Caco-2 (cell line): Measurements from ENCODE around the gene PPFIBP1. TPM values are rescaled to one million over a fixed set of nuclear protein-coding genes. Genes with fewer than 3 reads are reported as not detected.

Experiments
- BruUV-seq: library from RNA; stranded (reverse); fragments of 400-500 nt; replicated peaks from 2 replicates; lab custom pipeline; 2021; lab: Mats Ljungman, UMichigan
- CTCF ChIA-PET: fragments of 300-600 bp; sonication (Branson Sonifier 250); formaldehyde crosslinking; loops from one replicate; lab custom pipeline; 2022; ENCODE audit warnings: antibody characterized with exemption; lab: Charles Lee
- POLR2A ChIA-PET: fragments of 300-600 bp; sonication (Branson Sonifier 250); formaldehyde crosslinking; loops from one replicate; lab custom pipeline; 2022; ENCODE audit warnings: antibody characterized with exemption; lab: Charles Lee
- DNase-seq, 2 experiments: peaks; one replicate each; pipeline versions ENCODE4 v3.0.0 to v3.0.0-alpha.2; 2020 to 2022
- H3K27me3 ChIP-seq: replicated peaks from 2 replicates; pipeline ENCODE4 v1.6.0; 2011; ENCODE audit warnings: low read length; ENCODE audit not compliant: control insufficient read depth, insufficient read depth
- H3K36me3 ChIP-seq: 2 replicates; pipeline ENCODE4 v1.5.1; 2011; ENCODE audit warnings: low read length; ENCODE audit not compliant: control insufficient read depth, insufficient read depth
- H3K4me1 ChIP-seq: fragments of 250-450 bp; sonication (Bioruptor Pico); 2 replicates; pipeline ENCODE4 v1.5.1; 2020; ENCODE audit warnings: mild to moderate bottlenecking
- H3K4me3 ChIP-seq: 2 replicates; pipeline ENCODE4 v1.5.1; 2011; ENCODE audit warnings: low read depth, mild to moderate bottlenecking, control low read depth, low read length
- H3K9me3 ChIP-seq: fragments of 250-450 bp; sonication (Bioruptor Pico); 2 replicates; pipeline ENCODE4 v1.5.1; 2020; ENCODE audit warnings: mild to moderate bottlenecking, moderate library complexity
- H3K27ac Mint-ChIP-seq: one replicate; pipeline ENCODE4 v1.8.0; 2022; ENCODE audit warnings: mixed read lengths; ENCODE audit not compliant: unreplicated experiment
- H3K27me3 Mint-ChIP-seq: one replicate; pipeline ENCODE4 v1.8.0; 2022; ENCODE audit warnings: mixed read lengths; ENCODE audit not compliant: insufficient read depth, unreplicated experiment
- H3K36me3 Mint-ChIP-seq: one replicate; pipeline ENCODE4 v1.8.0; 2022; ENCODE audit warnings: mild to moderate bottlenecking, mixed read lengths; ENCODE audit not compliant: insufficient read depth, unreplicated experiment
- H3K4me1 Mint-ChIP-seq: one replicate; pipeline ENCODE4 v1.8.0; 2022; ENCODE audit warnings: low read depth, mixed read lengths; ENCODE audit not compliant: unreplicated experiment
- H3K4me3 Mint-ChIP-seq: one replicate; pipeline ENCODE4 v1.8.0; 2022; ENCODE audit warnings: mild to moderate bottlenecking, moderate library complexity, mixed read lengths; ENCODE audit not compliant: unreplicated experiment
- H3K9me3 Mint-ChIP-seq: one replicate; pipeline ENCODE4 v1.8.0; 2022; ENCODE audit warnings: mixed read lengths; ENCODE audit not compliant: unreplicated experiment
- intact Hi-C: fragments of 100-400 bp; cut with micrococcal nuclease; formaldehyde crosslinking; loops from one replicate; pipeline ENCODE4 v1.10.0; 2022; ENCODE audit not compliant: unreplicated experiment
- total RNA-seq: library from RNA; stranded (reverse); gene quantifications from 2 replicates; pipeline ENCODE4 v1.2.3, GENCODE V29; 2022
- TF ChIP-seq, protein P1 (sequence below), 2 experiments: fragments of 200-600 bp in 1 of 2; IDR thresholded peaks; 1 replicate in 1 of 2; 2 replicates in 1 of 2; pipeline versions ENCODE4 v1.5.1 to v1.8.0; 2011 to 2022; ENCODE audit warnings: antibody characterized with exemption in 1 of 2, control low read depth in 1 of 2, inconsistent platforms in 1 of 2, low read depth in 1 of 2, low read length in 1 of 2, mild to moderate bottlenecking in 1 of 2, moderate library complexity in 1 of 2; ENCODE audit not compliant: insufficient read depth in 1 of 2, severe bottlenecking in 1 of 2, unreplicated experiment in 1 of 2

PPFIBP1 gene
- total RNA-seq, 1 experiment from 2014 or later: 109 TPM

DNA sequence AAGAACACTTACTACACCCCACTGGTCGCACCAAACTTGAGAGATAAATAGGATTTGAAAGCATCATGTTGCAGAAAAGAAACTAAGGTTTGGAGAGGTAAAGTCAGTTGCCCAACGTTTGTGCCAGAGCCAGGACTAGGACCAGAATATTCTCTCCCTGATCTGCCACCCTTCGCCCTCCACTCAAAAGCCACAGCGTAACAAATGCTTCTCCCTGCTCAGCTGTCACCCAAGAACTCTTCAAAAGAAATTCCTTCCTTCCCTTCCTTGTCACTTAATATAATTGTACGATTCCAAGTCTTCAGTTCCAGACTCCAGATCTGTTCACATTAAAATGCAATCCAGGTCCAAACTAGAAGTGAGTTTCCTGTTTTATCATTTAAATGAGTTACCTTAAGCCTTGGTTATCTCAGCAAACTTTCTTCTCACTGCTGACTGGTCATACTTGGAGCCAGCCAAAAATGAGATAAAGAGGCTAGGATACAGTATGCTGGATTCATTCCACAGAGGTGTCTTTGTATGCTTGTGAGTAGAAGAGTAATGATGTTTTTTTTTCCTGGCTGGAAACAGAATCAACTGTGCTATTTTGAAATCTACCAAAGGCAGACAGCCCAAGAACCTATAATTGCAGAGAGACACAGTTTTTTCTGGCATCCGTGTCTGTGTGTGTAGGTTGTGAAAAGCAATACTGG is 12.8 kb upstream of the PPFIBP1 start:
- CTCF ChIA-PET: no interaction called here
- no peak overlapping the region for H3K27ac Mint-ChIP-seq
- intact Hi-C loops: no loop called here

DNA sequence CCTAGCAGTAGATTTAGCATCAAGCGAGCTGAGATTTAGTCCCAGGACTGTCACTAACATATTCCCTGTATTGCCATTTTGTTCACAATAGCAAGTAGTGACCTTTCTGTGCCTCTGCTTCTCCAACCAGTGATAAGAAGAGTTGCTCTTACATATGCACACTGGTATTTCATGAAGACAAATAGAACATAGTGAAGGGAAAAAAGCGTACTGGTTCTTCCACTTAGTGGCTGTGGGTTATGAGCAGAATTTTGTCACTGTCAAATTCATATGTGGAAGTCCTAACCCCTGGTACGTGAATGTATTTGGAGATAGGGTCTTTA is 12.3 kb upstream of the PPFIBP1 start:
- no TSS peak for BruUV-seq
- Mint-ChIP-seq H3K4me3 (no peak overlapping the region), H3K27ac (no peak overlapping the region), H3K4me1 (peaks cover 18% of the 10 kb centered on the region), H3K27me3 (no peaks in the 10 kb centered on the region), H3K36me3 (peaks cover 4% of the 10 kb centered on the region), H3K9me3 (no peaks in the 10 kb centered on the region)
- Histone ChIP-seq H3K4me1 (peaks cover 32% of the 10 kb centered on the region), H3K4me3 (no peak overlapping the region), H3K36me3 (no peaks in the 10 kb centered on the region), H3K9me3 (no peaks in the 10 kb centered on the region; the same call in 1 of the 2 replicates), H3K27me3 (no peaks in the 10 kb centered on the region)
- no peak for DNase-seq
- intact Hi-C loops: no loop called here
- ChIA-PET POLR2A (no interaction called here), CTCF (no interaction called here)
- TF ChIP-seq, protein P1, sequence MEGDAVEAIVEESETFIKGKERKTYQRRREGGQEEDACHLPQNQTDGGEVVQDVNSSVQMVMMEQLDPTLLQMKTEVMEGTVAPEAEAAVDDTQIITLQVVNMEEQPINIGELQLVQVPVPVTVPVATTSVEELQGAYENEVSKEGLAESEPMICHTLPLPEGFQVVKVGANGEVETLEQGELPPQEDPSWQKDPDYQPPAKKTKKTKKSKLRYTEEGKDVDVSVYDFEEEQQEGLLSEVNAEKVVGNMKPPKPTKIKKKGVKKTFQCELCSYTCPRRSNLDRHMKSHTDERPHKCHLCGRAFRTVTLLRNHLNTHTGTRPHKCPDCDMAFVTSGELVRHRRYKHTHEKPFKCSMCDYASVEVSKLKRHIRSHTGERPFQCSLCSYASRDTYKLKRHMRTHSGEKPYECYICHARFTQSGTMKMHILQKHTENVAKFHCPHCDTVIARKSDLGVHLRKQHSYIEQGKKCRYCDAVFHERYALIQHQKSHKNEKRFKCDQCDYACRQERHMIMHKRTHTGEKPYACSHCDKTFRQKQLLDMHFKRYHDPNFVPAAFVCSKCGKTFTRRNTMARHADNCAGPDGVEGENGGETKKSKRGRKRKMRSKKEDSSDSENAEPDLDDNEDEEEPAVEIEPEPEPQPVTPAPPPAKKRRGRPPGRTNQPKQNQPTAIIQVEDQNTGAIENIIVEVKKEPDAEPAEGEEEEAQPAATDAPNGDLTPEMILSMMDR (IDR thresholded peaks at IDR 0.05; ENCODE audit: insufficient read depth in 1 of 2, low read depth in 1 of 2, low read length in 1 of 2, severe bottlenecking in 1 of 2, unreplicated experiment in 1 of 2): no peak

More for the DNA sequence above, 12.8 kb upstream of the PPFIBP1 start:
- BruUV-seq: no TSS peak
- DNase-seq: no peak
- no peaks in the 10 kb centered on the region for H3K27me3 Mint-ChIP-seq
- H3K4me1 Mint-ChIP-seq: peaks cover 13% of the 10 kb centered on the region
- H3K36me3 Mint-ChIP-seq: no peaks in the 10 kb centered on the region
- H3K27me3 ChIP-seq: no peaks in the 10 kb centered on the region
- no peaks in the 10 kb centered on the region for H3K9me3 Mint-ChIP-seq
- H3K36me3 ChIP-seq: no peaks in the 10 kb centered on the region
- no peaks in the 10 kb centered on the region; the same call in 1 of the 2 replicates for H3K9me3 ChIP-seq
- TF ChIP-seq, protein P1 (IDR thresholded peaks at IDR 0.05; ENCODE audit: insufficient read depth in 1 of 2, low read depth in 1 of 2, low read length in 1 of 2, severe bottlenecking in 1 of 2, unreplicated experiment in 1 of 2): no peak
- no peak overlapping the region for H3K4me3 Mint-ChIP-seq
- H3K4me1 ChIP-seq: peaks cover 27% of the 10 kb centered on the region
- no peak overlapping the region for H3K4me3 ChIP-seq
- POLR2A ChIA-PET: no interaction called here

DNA sequence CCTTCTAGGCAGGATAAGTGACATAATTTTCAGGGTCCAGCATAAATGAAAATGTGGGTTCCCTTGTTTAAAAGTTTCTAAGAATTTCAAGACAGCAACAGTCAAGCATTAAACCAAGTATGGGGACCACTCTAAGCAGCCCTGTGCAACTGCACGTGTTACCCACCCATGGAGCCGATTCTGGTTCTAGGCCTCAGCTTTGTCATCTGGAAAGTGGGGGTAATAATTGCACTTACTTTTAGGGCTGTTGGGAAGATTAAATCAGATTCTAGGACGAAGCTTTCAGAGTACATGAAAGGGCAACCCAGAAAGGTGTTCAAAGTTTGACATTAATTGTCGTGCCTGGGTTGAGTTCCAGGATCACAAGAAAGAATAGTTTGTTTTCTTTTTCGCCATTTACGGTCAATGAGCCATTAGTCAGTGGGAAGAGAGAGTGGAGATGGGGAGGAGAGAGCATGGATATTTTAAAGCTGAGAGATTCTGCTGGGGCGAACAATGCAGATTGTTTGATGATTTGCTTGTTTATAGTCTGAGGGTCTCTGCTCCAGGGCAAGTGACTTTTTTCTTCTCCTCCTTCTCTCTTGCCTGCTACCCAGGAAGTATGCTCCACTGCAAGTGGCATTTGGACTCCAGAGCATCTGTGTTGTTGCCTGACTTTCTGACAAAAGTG is 10.7 kb upstream of the PPFIBP1 start:
- DNase-seq: no peak
- Mint-ChIP-seq H3K27ac (no peak overlapping the region), H3K36me3 (peaks cover 6% of the 10 kb centered on the region), H3K9me3 (no peaks in the 10 kb centered on the region), H3K4me3 (no peak overlapping the region), H3K27me3 (no peaks in the 10 kb centered on the region), H3K4me1 (peaks cover 20% of the 10 kb centered on the region)
- Histone ChIP-seq H3K4me3 (no peak overlapping the region), H3K27me3 (no peaks in the 10 kb centered on the region), H3K36me3 (no peaks in the 10 kb centered on the region), H3K9me3 (no peaks in the 10 kb centered on the region), H3K4me1 (peaks cover 32% of the 10 kb centered on the region)
- no TSS peak for BruUV-seq
- ChIA-PET CTCF (no interaction called here), POLR2A (interaction anchor here (0.9 to 1.4 kb wide), 2 partner anchors 10 to 11 kb away, joined by 4 read pairs; partner anchors contain the start of gene PPFIBP1)
- TF ChIP-seq, protein P1 (IDR thresholded peaks at IDR 0.05; ENCODE audit: insufficient read depth in 1 of 2, low read depth in 1 of 2, low read length in 1 of 2, severe bottlenecking in 1 of 2, unreplicated experiment in 1 of 2): no peak
- intact Hi-C loops: no loop called here
